ENCODE data around the gene GLT8D2.

Gene GLT8D2

DNA sequence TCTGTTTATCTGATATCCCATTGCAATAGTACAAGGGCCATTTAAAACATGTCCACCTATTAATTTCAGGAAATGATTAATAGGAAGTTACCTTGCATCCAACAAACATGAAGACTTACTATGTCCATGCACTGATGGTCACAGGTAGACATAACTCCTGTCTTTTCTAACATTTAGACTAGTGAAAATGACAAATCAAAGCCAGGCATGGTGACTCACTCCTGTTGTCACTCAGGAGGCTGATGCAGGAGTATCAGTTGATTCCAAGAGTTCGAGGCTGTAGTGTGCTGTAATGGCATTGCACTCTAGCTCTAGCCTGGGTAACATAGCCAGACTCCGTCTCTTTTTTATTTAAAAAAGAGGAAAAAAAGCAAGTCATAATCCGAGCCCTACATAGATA lies 105.0 kb downstream of the GLT8D2 start:
- no peak for DNase-seq
